ENCODE measurements around the gene ENTPD8.

- TF ChIP-seq, protein P1, sequence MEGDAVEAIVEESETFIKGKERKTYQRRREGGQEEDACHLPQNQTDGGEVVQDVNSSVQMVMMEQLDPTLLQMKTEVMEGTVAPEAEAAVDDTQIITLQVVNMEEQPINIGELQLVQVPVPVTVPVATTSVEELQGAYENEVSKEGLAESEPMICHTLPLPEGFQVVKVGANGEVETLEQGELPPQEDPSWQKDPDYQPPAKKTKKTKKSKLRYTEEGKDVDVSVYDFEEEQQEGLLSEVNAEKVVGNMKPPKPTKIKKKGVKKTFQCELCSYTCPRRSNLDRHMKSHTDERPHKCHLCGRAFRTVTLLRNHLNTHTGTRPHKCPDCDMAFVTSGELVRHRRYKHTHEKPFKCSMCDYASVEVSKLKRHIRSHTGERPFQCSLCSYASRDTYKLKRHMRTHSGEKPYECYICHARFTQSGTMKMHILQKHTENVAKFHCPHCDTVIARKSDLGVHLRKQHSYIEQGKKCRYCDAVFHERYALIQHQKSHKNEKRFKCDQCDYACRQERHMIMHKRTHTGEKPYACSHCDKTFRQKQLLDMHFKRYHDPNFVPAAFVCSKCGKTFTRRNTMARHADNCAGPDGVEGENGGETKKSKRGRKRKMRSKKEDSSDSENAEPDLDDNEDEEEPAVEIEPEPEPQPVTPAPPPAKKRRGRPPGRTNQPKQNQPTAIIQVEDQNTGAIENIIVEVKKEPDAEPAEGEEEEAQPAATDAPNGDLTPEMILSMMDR (IDR thresholded peaks at IDR 0.05), result no peak
- TF ChIP-seq POLR2A (IDR thresholded peaks at IDR 0.05), result no peak
These were observed 16.4 kb upstream of the ENTPD8 start for GRCh38 chr9:137457406-137458193.

Data from uterus (tissue), 2 donors.